HepG2 (cell line): ENCODE results near the gene CXCL8.

ENCODE experiments used
- CBX2 ChIP-seq, 2 experiments: fragments of 200-600 bp in 1 of 2; sonication (generic); formaldehyde crosslinking in 1 of 2; IDR thresholded peaks; 2 replicates each; pipeline versions ENCODE4 v1.7.0 to v1.8.1; 2018 to 2022; ENCODE audit warnings: low read depth in 2 of 2, low read length in 1 of 2, mild to moderate bottlenecking in 1 of 2, missing genetic modification reagents in 1 of 2
- GABPA ChIP-seq, 2 experiments: IDR thresholded peaks; 2 replicates each; pipeline ENCODE4 v1.6.1; 2011 to 2016; ENCODE audit warnings: low read depth in 2 of 2, low read length in 1 of 2, missing biosample characterization in 1 of 2, missing genetic modification characterization in 1 of 2
- KLF16 ChIP-seq, 2 experiments: sonication (generic) in 1 of 2; formaldehyde crosslinking in 1 of 2; IDR thresholded peaks; 2 replicates each; pipeline versions ENCODE4 v1.6.1 to v1.8.0; 2016 to 2023; ENCODE audit warnings: missing genetic modification reagents in 2 of 2, missing compliant biosample characterization in 1 of 2
- NFATC3 ChIP-seq: sonication (generic); formaldehyde crosslinking; IDR thresholded peaks from 2 replicates; pipeline ENCODE4 v1.5.1; 2020; ENCODE audit warnings: mild to moderate bottlenecking, missing genetic modification reagents
- PRPF4 ChIP-seq: fragments of 200-400 bp; formaldehyde crosslinking; IDR thresholded peaks from 2 replicates; pipeline ENCODE4 v1.6.1; 2016; ENCODE audit warnings: low read length, low read depth; ENCODE audit not compliant: poor library complexity, severe bottlenecking
- UBTF ChIP-seq: sonication (generic); formaldehyde crosslinking; IDR thresholded peaks from 2 replicates; pipeline ENCODE4 v1.4.0; 2020; ENCODE audit warnings: mild to moderate bottlenecking, missing genetic modification reagents
- ZNF670 ChIP-seq: sonication (generic); formaldehyde crosslinking; IDR thresholded peaks from 2 replicates; pipeline ENCODE4 v1.8.0; 2022; ENCODE audit warnings: mild to moderate bottlenecking, missing genetic modification reagents, borderline replicate concordance
- ZNF777 ChIP-seq: sonication (generic); formaldehyde crosslinking; IDR thresholded peaks from 2 replicates; pipeline ENCODE4 v1.4.0; 2020; ENCODE audit warnings: missing genetic modification reagents
- TF ChIP-seq, protein P1 (sequence below): sonication (generic); formaldehyde crosslinking; IDR thresholded peaks from 2 replicates; pipeline ENCODE4 v1.4.0; 2020; ENCODE audit warnings: missing genetic modification reagents

DNA sequence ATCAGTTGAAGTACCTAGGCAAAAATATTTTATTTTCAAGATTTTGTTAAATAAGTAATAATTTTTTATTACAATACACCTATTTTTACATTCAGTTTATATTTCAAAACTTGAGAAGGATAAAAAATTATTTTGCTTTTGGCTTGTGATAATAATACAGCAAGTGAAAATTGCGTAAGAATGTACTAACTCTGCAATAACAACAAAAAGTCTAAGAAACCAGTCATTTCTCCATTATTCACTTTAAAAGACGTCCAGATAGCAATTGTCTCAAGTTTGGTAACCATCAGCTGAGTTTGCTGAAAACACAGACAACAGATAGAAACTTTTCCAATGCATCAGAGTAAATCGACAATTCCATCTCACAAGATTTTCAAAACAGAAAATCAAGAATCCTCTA lies 12.1 kb downstream of the CXCL8 start:
- TF ChIP-seq, protein P1, sequence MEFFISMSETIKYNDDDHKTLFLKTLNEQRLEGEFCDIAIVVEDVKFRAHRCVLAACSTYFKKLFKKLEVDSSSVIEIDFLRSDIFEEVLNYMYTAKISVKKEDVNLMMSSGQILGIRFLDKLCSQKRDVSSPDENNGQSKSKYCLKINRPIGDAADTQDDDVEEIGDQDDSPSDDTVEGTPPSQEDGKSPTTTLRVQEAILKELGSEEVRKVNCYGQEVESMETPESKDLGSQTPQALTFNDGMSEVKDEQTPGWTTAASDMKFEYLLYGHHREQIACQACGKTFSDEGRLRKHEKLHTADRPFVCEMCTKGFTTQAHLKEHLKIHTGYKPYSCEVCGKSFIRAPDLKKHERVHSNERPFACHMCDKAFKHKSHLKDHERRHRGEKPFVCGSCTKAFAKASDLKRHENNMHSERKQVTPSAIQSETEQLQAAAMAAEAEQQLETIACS, result no peak
- TF ChIP-seq PRPF4, result no peak
- TF ChIP-seq ZNF670, result no peak
- TF ChIP-seq CBX2 (IDR thresholded peaks at IDR 0.05; ENCODE audit: low read depth, low read length), result no peak
- TF ChIP-seq CBX2 (CRISPR knock-in tag; IDR thresholded peaks at IDR 0.05; ENCODE audit: low read depth), result no peak
- no peak for TF ChIP-seq ZNF777
- TF ChIP-seq KLF16 (CRISPR knock-in tag; IDR thresholded peaks at IDR 0.05), result no peak
- TF ChIP-seq NFATC3 (CRISPR knock-in tag), result no peak
- TF ChIP-seq GABPA (IDR thresholded peaks at IDR 0.05; ENCODE audit: low read depth, low read length), result no peak
- no peak for TF ChIP-seq GABPA (CRISPR knock-in tag; IDR thresholded peaks at IDR 0.05; ENCODE audit: low read depth)
- no peak for TF ChIP-seq UBTF (CRISPR knock-in tag)
